ENCODE data around the gene PAX8.

PAX8 gene

DNA sequence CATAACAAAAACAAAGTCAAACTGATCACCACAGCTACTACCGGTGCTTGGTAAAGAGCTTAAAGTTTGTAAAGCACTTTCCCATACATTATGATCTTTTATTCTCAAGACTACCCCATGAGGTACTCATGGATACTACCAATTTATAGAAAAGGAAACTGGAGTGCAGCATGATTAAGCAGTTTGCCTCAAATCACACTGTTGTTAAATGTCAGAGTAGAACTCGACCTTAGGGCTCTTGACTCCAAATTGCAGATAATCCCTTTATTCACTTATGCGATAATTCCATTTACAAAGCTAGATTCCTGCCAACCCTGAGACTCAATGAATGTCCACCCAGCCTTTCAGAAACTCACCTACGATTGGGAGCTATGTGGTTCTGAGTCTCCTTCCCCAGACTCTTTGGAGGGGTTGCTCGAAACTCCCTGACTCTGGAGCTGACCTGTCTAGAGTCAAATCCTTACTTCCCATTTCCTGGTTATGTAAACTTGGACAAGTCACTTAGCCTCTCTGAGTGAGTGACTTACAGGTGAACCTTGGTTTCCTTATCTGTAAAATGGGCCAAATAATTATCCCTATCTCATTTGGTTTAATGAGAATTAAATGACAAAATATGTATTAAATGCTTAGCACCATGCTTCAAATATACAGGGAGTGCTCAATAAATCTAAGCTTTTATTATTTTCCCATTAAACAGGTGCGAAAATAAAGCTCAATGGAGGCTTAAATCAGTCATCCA, 57.6 kb downstream of the PAX8 start:
- DNase-seq (ENCODE audit: low read depth in 2 of 2), result no peak

GRCh38 chr2:113219889-113220641, 58.7 kb downstream of the PAX8 start:
- DNase-seq (ENCODE audit: low read depth in 2 of 2), result no peak

DNA sequence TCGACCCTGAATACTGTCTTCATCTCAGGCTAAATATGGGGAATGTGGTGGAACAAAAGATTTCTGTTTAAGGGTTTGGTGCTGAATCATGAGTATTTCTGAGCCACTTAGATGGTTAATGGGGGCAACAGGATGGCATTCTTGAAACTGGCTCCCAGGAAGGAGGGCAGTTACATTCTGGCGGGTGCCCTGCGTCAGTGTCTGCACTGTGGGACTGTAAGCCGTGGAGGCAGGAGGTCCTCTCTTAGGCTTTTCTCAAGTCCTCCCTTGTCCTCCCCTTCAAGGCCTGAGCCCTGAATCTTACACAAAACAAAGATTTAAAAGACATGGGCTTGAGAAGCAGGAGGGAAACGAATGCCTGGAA, 59.2 kb downstream of the PAX8 start:
- DNase-seq (ENCODE audit: low read depth in 2 of 2), result no peak

DNA sequence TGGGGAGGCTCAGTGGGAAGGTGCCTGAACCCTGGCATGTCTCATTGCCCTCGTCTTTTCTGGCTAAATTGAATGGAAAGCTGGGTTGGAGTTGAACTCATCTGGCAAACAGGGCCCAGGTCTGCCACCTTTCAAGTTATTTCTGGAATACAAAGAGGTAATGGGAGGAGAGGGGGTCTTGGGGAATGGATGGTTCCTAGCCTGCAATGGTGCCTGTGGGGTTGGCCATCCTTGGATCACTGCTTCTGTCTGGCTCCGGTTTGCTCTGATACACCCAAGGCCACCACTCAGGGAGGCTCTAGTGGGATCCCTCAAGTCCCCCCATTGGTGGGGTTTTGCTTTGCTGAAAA, 59.7 kb downstream of the PAX8 start:
- no peak for DNase-seq (ENCODE audit: low read depth in 2 of 2)

DNA sequence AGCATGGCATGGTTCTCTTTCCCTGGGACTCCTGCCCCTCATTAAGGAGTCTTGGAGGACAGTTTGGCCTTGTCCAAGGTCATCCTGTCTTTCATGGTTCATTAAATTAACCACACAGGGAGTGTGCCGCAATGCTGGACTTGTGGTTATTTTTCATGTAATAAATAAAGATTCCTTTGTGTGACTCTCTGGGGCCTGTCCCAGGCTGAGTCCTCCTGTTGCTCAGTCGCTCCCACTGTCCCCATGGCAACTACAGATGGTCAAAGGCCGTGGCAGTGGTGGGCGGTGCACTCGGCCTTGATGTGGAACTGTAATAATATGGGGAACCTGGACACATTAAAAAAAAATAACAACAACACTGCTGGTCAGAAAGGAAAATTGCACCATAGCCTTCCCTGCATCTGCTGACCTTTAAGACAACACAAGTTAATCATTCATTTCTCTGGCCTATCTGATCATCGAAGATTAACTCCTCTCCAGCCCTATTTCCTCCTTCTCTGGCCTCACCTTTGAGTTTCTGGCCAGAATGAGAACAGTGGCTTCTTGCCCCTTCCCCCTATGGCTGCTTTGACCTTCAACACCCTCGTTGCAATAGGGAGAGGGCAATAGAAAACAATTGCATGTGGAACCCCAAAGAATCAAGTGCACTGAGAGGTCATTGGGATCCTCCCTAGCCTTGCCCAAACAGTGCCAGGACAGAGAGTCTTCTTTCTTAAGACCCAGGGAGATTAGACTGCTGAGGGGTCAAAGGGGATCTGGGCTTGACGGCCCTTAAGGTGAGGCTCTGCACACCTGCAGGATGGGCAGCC, 60.2 kb downstream of the PAX8 start:
- DNase-seq (ENCODE audit: low read depth in 2 of 2), result no peak

GRCh38 chr2:113217455-113218282, 61.1 kb downstream of the PAX8 start:
- DNase-seq (ENCODE audit: low read depth in 2 of 2), result no peak

GRCh38 chr2:113216891-113217454, 61.7 kb downstream of the PAX8 start:
- DNase-seq (ENCODE audit: low read depth in 2 of 2), result no peak

GRCh38 chr2:113216321-113216720, 62.4 kb downstream of the PAX8 start:
- no peak for DNase-seq (ENCODE audit: low read depth in 2 of 2)

DNA sequence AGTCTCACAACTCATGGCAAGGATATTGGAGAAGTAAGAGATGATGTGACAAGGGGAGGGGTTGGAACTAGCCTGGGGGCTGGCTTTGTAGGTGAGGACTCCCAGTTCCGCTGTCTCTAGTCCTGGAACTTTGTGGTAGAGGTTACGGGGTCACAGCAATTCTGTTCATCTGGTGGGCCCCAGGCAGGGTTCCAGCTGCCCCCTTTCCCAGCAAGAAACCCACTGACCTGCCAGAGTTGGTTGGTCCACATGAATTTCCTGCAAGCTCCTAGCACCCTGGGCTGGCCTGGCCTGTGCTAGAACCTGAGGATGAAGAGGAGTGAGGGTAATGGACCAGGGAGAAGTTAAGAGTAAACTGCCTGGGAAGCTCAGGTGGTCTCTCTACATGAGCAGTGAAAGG, 63.7 kb downstream of the PAX8 start:
- no peak for DNase-seq (ENCODE audit: low read depth in 2 of 2)

DNA sequence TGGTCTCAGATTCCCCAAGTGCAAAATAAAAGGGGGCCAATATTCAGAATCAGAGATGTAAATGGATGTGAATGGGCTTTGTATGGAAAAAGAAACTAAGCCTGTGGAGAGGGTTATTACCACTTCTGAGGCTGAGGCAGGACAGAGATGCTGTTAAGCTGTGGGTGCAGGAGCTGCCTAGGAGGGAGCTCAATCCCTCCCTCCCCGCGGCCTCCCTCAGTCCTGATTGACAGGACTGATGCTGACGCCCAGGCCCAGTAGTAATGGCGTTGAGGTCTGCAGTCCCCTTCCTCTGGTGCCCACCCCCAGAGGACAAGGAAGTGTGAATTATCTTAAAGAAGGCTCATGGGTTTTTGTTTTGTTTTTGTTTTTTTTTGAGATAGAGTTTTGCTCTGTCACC, 64.6 kb downstream of the PAX8 start:
- DNase-seq (ENCODE audit: low read depth in 2 of 2), result no peak

GRCh38 chr2:113213061-113213930, 65.4 kb downstream of the PAX8 start:
- no peak for DNase-seq (ENCODE audit: low read depth in 2 of 2)

DNA sequence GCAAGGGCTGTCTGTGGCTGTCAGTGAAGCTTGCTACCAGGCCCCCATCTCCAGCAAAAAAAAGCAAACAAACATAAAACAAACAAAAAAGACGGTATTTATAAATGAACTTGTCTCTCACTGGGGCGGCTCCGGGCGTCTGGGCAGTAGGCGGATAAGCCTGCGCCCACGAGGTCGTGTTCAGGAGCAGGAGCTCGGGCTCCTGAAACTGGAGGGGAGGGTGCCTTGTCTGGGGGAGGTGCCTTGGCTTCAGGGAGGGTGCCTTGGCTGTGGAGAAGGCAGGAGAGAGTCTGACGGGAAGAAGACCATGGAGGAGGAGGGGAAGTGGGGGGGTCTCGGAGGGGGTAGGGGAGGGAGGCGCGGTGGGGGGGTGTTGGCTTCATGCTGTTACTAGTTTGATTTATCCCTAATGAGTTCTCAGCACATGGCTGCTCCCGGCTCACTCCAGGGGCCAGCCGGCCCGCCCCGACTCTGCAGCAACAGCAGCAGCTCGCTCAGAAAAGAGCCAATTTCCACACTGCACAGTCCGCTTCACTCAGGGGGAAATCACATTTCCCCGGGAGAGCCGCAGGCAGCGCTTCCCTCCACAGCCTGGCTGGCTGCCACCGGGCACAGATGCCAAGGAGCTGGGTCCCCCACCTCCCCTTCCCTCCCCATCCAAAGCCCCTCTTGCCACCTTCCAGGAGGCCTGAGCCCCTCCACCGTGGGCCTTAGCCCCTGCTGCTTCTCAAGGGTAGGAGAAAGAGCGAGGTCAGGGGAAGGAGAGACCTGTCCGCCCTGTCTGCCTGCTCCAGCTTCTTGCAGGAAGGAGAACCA, 66.3 kb downstream of the PAX8 start:
- DNase-seq (ENCODE audit: low read depth in 2 of 2), result no peak

DNA sequence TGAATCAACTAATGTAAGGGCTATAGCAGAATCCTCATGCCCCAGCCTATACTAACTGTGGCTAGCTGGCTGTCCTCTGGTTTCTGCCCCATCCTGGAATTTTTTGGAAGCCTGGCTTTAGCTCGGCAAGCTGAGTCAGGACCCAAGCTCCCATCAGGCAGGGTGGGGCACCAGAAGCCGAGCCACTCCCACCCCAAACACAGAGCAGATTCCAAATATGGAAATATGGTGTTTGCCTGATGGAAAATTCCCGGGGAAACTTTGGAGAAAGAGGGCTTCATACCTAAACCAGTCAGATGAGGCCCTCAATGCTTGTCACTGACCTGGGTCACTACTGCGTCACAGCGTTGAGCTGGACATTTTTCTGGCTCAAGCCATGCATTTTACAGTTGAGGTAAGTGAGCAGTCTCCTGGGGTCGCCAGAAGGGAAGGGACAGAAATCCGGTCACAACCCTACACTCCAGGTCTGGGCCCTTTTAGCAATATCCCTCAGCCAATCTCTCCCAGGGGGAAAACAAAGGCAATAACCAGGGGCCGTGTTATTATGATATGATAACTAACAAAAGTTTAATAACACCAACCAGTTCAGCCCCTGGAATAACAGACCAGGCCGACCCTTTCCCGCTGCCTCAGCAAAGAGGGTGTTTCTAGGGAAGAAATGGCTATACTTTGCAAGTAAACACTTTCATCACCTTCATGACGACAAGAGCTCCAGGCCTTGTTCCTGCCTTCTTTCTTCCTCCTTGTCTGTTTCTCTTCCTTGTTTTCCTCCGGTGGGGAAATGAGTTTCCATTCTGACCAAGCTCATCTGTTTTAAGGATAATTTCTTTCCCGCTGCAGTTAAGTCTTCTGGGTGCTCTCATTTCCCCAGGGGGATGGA, 67.3 kb downstream of the PAX8 start:
- DNase-seq (ENCODE audit: low read depth in 2 of 2), result no peak

- DNase-seq (ENCODE audit: low read depth in 2 of 2), result no peak
Measured at GRCh38 chr2:113209646-113210171, 69.0 kb downstream of the PAX8 start.

GRCh38 chr2:113209011-113209645, 69.6 kb downstream of the PAX8 start:
- DNase-seq (ENCODE audit: low read depth in 2 of 2), result no peak

DNA sequence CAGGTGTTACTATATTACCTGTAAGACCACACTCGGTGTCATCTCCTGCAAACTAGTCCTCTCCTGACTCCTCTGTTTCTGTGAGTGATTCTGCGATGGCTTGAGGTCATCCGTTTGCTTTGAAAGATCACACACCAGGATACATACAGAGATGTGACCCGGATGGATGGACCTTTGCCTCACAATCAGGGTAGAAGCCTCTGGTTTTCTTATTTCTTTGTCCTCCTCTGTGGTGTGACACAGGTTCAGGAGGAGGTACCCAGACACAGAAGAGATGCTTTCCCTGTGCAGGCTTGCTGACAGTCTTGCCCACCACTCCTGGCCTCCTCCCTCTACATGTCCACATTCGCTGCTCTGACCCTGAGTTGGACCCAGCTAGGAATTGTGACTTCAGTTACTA, 70.3 kb downstream of the PAX8 start:
- DNase-seq (ENCODE audit: low read depth in 2 of 2), result no peak

- no peak for DNase-seq (ENCODE audit: low read depth in 2 of 2)
Measured at GRCh38 chr2:113207021-113207420, 71.7 kb downstream of the PAX8 start.

GRCh38 chr2:113206251-113206650, 72.5 kb downstream of the PAX8 start:
- no peak for DNase-seq (ENCODE audit: low read depth in 2 of 2)
